ENCODE results near the gene KAT6B.

Gene KAT6B

DNA sequence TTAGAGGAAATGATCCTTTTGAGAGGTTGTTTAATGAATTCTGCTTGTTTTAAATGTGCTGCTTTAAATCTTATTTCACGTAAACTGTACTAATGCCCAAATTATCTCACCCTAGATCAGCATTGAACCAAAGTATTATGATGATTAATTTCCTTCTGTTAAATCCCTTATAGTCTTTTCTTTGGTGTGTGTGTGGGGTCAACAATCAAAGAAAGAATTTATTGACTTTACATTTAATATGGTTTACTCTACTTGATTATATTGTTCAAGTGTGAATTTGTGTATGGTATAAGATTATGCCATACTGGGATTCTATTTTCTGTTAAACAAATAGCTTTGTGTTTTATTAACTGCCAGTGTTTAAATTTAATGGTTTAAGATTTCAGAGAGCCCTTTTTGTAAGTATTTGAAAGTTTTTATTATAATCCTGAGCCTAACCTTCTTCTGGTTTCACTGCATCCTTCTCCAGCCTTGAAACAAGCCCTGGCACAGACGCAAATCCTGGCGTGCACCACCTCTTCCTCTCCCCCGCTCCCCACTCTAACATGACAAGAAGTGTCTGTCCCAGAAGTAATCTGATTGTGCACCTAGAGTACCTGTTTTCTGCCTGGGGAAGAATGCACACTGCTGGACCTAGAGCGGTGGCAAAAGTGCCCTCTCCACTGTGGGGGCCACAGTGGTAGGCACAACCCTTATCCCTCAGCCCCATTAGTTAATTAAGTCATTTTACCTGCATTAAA lies 70.6 kb downstream of the KAT6B start:
- no peak for DNase-seq (ENCODE audit: low read depth)
- H3K4me3 ChIP-seq (ENCODE audit: low read depth, low read length) = no peak overlapping the region
- TF ChIP-seq, protein P1, sequence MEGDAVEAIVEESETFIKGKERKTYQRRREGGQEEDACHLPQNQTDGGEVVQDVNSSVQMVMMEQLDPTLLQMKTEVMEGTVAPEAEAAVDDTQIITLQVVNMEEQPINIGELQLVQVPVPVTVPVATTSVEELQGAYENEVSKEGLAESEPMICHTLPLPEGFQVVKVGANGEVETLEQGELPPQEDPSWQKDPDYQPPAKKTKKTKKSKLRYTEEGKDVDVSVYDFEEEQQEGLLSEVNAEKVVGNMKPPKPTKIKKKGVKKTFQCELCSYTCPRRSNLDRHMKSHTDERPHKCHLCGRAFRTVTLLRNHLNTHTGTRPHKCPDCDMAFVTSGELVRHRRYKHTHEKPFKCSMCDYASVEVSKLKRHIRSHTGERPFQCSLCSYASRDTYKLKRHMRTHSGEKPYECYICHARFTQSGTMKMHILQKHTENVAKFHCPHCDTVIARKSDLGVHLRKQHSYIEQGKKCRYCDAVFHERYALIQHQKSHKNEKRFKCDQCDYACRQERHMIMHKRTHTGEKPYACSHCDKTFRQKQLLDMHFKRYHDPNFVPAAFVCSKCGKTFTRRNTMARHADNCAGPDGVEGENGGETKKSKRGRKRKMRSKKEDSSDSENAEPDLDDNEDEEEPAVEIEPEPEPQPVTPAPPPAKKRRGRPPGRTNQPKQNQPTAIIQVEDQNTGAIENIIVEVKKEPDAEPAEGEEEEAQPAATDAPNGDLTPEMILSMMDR (IDR thresholded peaks at IDR 0.05; ENCODE audit: low read depth, low read length, missing control alignments) = no peak

DNA sequence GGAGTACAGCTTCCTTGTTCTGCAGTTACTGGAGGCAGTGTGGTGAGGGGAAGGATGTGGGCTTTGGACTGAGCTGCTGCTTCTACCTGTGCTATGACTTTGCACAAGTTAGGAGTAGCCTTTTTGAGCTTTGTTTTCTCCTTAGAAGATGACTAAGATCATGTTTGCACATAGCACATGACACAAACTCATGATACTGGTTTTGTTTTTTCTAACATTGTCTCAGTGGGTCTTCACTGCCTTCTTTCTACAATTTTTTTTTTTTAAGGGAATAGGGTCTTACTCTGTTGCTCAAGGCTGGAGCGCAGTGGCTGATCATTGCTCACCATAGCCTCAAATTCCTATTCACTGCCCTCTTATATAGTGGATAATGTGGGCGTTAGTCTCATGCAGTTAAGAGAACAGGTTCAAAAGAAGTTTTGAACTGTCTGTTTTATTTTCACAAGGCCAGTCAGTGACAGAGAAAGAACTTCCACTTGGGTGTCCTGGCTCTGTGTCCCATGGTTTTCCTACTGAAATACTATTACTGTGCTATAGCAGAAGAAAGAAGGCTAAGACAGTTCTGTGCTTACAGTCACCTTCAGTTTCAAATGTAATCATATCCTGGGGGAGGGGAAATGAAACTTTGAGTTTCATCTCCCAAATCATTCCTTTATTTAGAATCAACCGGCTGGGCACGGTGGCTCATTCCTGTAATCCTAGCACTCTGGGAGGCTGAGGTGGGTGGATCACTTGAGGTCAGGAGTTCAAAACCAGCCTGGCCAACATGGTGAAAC lies 72.0 kb downstream of the KAT6B start:
- no peak overlapping the region for H3K4me3 ChIP-seq (ENCODE audit: low read depth, low read length)
- TF ChIP-seq, protein P1 (IDR thresholded peaks at IDR 0.05; ENCODE audit: low read depth, low read length, missing control alignments) = no peak
- DNase-seq (ENCODE audit: low read depth) = peak; percentile 46

DNA sequence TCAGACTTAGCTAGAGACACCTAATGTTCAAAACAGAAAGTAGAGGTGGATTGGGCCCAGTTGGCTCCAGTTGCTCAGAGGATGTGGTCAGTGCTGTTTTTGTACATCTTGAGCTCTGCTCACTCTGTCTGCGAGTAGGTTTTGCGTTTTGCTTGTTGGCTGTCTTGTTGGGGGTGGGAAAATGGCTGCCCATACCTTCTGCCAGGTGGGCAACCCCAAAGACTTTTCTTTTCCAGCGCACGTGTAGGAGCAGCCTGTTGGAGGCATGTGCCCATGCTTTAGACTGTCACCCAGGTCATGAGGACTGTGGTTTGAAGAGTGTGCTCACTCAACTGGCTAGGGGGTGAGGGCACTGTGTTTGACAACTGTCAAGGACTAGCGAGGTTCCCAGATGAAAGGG lies 73.9 kb downstream of the KAT6B start:
- TF ChIP-seq, protein P1 (IDR thresholded peaks at IDR 0.05; ENCODE audit: low read depth, low read length, missing control alignments) = no peak
- H3K4me3 ChIP-seq (ENCODE audit: low read depth, low read length) = no peak overlapping the region
- DNase-seq (ENCODE audit: low read depth) = peak; percentile 51

DNA sequence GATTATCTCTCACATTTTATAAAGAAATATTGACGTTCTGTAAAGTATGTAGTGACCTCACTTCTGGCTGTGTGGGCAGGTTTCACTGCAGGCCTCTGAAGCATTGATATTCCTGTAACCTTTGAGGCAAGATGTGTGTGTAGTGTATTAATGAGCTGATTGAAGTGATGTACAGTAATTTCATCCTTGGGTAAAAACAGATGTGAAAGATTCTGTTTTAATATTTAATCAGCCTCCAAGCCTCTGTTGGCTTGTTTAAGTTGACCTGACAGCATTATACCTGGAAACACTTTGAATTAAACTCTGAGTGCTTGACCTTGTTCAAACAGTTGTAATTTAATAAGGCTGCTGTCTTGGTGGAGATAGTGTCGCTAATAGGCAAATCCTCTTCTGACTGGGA lies 74.9 kb downstream of the KAT6B start:
- TF ChIP-seq, protein P1 (IDR thresholded peaks at IDR 0.05; ENCODE audit: low read depth, low read length, missing control alignments) = no peak
- no peak overlapping the region for H3K4me3 ChIP-seq (ENCODE audit: low read depth, low read length)

DNA sequence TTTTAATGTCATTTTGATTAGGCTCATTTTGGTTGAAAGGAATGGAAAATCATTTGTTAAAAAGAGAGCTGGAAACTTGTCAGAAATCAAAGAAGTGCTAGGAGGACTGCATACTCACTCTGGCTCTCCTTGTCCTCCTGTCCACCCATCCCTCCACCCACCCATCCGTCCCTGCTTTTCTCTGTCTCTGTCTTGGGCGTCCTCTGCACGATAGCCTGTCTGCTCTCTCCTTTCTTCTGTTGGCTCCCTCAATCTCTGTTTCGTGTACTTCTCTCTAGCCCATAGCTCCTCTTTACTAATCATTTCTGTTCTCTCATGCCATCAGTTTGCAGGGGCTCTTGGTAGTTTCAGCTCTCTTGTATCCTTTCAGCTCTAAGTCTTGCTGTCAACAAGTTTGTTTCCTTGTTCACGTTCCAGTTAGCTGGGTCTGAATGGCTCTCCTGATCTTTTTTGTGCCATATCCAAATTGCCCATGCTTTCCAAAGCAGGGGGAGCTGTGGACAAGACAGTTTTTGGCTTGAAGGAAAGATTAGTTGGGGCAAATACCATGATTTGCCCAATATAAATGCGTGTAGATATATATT lies 75.6 kb downstream of the KAT6B start:
- H3K4me3 ChIP-seq (ENCODE audit: low read depth, low read length) = no peak overlapping the region
- DNase-seq (ENCODE audit: low read depth) = no peak
- TF ChIP-seq, protein P1 (IDR thresholded peaks at IDR 0.05; ENCODE audit: low read depth, low read length, missing control alignments) = no peak

More for the DNA sequence above, 74.9 kb downstream of the KAT6B start:
- no peak for DNase-seq (ENCODE audit: low read depth)

DNA sequence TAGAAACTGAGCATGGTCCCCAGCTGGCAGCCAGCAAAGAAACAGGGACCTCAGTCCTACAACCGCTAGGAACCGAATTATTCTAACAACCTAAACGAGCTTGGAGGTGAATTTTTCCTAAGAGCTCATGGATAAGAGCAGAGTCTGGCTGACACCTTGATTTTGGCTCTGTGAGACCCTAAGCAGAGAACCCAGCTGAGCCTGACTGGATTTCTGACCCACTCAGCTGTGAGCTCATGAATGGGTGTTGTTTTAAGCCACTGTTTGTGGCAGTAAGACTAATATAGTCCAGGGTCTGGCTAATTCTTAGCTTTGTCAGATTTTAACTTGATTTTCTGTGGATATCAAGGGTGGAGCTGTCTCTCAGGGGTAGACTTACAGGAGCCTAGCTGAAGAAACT lies 77.1 kb downstream of the KAT6B start:
- TF ChIP-seq, protein P1 (IDR thresholded peaks at IDR 0.05; ENCODE audit: low read depth, low read length, missing control alignments) = no peak

More for the DNA sequence above, 77.1 kb downstream of the KAT6B start:
- no peak overlapping the region for H3K4me3 ChIP-seq (ENCODE audit: low read depth, low read length)
- no peak for DNase-seq (ENCODE audit: low read depth)

Data from GM12864 (cell line).